HepG2 (cell line): Measurements from ENCODE around the gene CREG2. TPM values are rescaled to one million over a fixed set of nuclear protein-coding genes. Genes with fewer than 3 reads are reported as not detected.
A peak's percentile ranks its signal among the peaks of the same experiment; 100 is the strongest.

Experiments
- ARID3A ChIP-seq: IDR thresholded peaks from 2 replicates; pipeline ENCODE4 v1.6.1; 2012; ENCODE audit warnings: low read depth, low read length, improper control_type of control experiment
- CREB1 ChIP-seq, 2 experiments: fragments of 450-650 bp in 1 of 2; IDR thresholded peaks; 2 replicates each; pipeline ENCODE4 v1.6.1; 2016 to 2017; ENCODE audit warnings: control low read depth in 1 of 2, mild to moderate bottlenecking in 1 of 2, missing compliant biosample characterization in 1 of 2, missing genetic modification characterization in 1 of 2
- ESRRA ChIP-seq: sonication (generic); formaldehyde crosslinking; IDR thresholded peaks from 2 replicates; pipeline ENCODE4 v1.5.1; 2020; ENCODE audit warnings: mild to moderate bottlenecking, low read depth, missing genetic modification reagents
- FOXC1 ChIP-seq: sonication (generic); formaldehyde crosslinking; IDR thresholded peaks from 2 replicates; pipeline ENCODE4 v1.8.0; 2022; ENCODE audit warnings: mild to moderate bottlenecking, missing genetic modification reagents, borderline replicate concordance
- FOXO4 ChIP-seq: sonication (generic); formaldehyde crosslinking; conservative IDR thresholded peaks from 2 replicates; pipeline ENCODE4 v1.8.1; 2023; ENCODE audit warnings: missing genetic modification reagents
- HDAC1 ChIP-seq: sonication (generic); formaldehyde crosslinking; IDR thresholded peaks from 2 replicates; pipeline ENCODE4 v1.5.1; 2020; ENCODE audit warnings: mild to moderate bottlenecking, missing genetic modification reagents
- HOXA5 ChIP-seq: sonication (generic); formaldehyde crosslinking; IDR thresholded peaks from 2 replicates; pipeline ENCODE4 v1.4.0; 2020; ENCODE audit warnings: missing genetic modification reagents
- KLF16 ChIP-seq, 2 experiments: sonication (generic) in 1 of 2; formaldehyde crosslinking in 1 of 2; IDR thresholded peaks; 2 replicates each; pipeline versions ENCODE4 v1.6.1 to v1.8.0; 2016 to 2023; ENCODE audit warnings: missing genetic modification reagents in 2 of 2, missing compliant biosample characterization in 1 of 2
- MTA1 ChIP-seq: sonication (generic); formaldehyde crosslinking; IDR thresholded peaks from 2 replicates; pipeline ENCODE4 v1.4.0; 2020; ENCODE audit warnings: missing genetic modification reagents, mild to moderate bottlenecking, borderline replicate concordance
- PHF5A ChIP-seq: IDR thresholded peaks from one replicate; pipeline ENCODE4 v1.6.1; 2018; ENCODE audit warnings: low read depth, missing genetic modification reagents; ENCODE audit not compliant: unreplicated experiment
- RXRA ChIP-seq: sonication (generic); formaldehyde crosslinking; IDR thresholded peaks from 2 replicates; pipeline ENCODE4 v1.5.1; 2020; ENCODE audit warnings: missing genetic modification reagents
- SP140L ChIP-seq: sonication (generic); formaldehyde crosslinking; IDR thresholded peaks from 2 replicates; pipeline ENCODE4 v1.4.0; 2020; ENCODE audit warnings: missing genetic modification reagents, borderline replicate concordance
- STAG1 ChIP-seq: sonication (generic); formaldehyde crosslinking; IDR thresholded peaks from 2 replicates; pipeline ENCODE4 v1.4.0; 2020; ENCODE audit warnings: missing genetic modification reagents
- TARDBP ChIP-seq: sonication (generic); formaldehyde crosslinking; IDR thresholded peaks from 2 replicates; pipeline ENCODE4 v1.8.0; 2022; ENCODE audit warnings: mild to moderate bottlenecking, missing genetic modification reagents
- YEATS2 ChIP-seq: sonication (generic); formaldehyde crosslinking; IDR thresholded peaks from 2 replicates; pipeline ENCODE4 v1.4.0; 2020; ENCODE audit warnings: missing genetic modification reagents, borderline replicate concordance
- ZNF232 ChIP-seq: sonication (generic); formaldehyde crosslinking; IDR thresholded peaks from 2 replicates; pipeline ENCODE4 v1.4.0; 2020; ENCODE audit warnings: missing genetic modification reagents, borderline replicate concordance
- ZNF281 ChIP-seq: sonication (generic); formaldehyde crosslinking; IDR thresholded peaks from 2 replicates; pipeline ENCODE4 v1.4.0; 2020; ENCODE audit warnings: missing genetic modification reagents, borderline replicate concordance
- ZNF282 ChIP-seq: fragments of 450-650 bp; IDR thresholded peaks from 2 replicates; pipeline ENCODE4 v1.6.1; 2018; ENCODE audit not compliant: partially characterized antibody
- ZNF746 ChIP-seq: sonication (generic); formaldehyde crosslinking; IDR thresholded peaks from 2 replicates; pipeline ENCODE4 v1.8.0; 2022; ENCODE audit warnings: mild to moderate bottlenecking, missing genetic modification reagents
- ZNF784 ChIP-seq: sonication (generic); formaldehyde crosslinking; IDR thresholded peaks from 2 replicates; pipeline ENCODE4 v1.5.1; 2020; ENCODE audit warnings: missing genetic modification reagents, mild to moderate bottlenecking, borderline replicate concordance
- ZNF841 ChIP-seq: sonication (generic); formaldehyde crosslinking; IDR thresholded peaks from 2 replicates; pipeline ENCODE4 v1.8.1; 2023; ENCODE audit warnings: missing genetic modification reagents, borderline replicate concordance
- ZNF878 ChIP-seq: sonication (generic); formaldehyde crosslinking; IDR thresholded peaks from 2 replicates; pipeline ENCODE4 v1.8.1; 2023; ENCODE audit warnings: mild to moderate bottlenecking, missing genetic modification reagents, moderate library complexity
- polyA plus RNA-seq, 8 experiments: library from polyadenylated mRNA; depleted of rRNA in 3 of 8; stranded (reverse) in 7 of 8; unstranded in 1 of 8; fragments of >200 nt; fragmentation: Illumina TruSeq in 4 of 8; extraction: Trizol in 4 of 8; gene quantifications; 2 replicates each; pipeline versions ENCODE4 v1.2.1 to v1.2.3, GENCODE V29; 2011 to 2016; ENCODE audit warnings: low read depth in 4 of 8, missing spikeins in 1 of 8, mixed read lengths in 1 of 8; ENCODE audit not compliant: insufficient read depth in 1 of 8
- total RNA-seq, 5 experiments: library from RNA; depleted of rRNA; stranded (reverse); fragments of >200 nt; fragmentation: Illumina TruSeq; extraction: Trizol; gene quantifications; 2 replicates each; pipeline ENCODE4 v1.2.3, GENCODE V29; 2016; ENCODE audit warnings: low read depth in 1 of 5

Gene CREG2
- total and polyA plus RNA-seq, 2 of the 13 experiments (the other 11 are each of a cell fraction or from before 2014, with no cell fraction given): 0.18 to 0.26 TPM

- TF ChIP-seq ZNF746 (CRISPR knock-in tag) (no peak), PHF5A (CRISPR knock-in tag) (peak; percentile 47), RXRA (CRISPR knock-in tag) (peak; percentile 79), ESRRA (CRISPR knock-in tag) (peak; percentile 71; the same call in 1 of the 2 replicates), ZNF281 (peak; percentile 79), KLF16 (CRISPR knock-in tag; IDR thresholded peaks at IDR 0.05) (peak in 1 of 2 experiments; percentile 96; a peak in 2 of 4 replicates), ZNF232 (CRISPR knock-in tag) (peak; percentile 98), FOXO4 (no peak), FOXC1 (CRISPR knock-in tag) (peak; percentile 95), ZNF784 (CRISPR knock-in tag) (no peak; the same call in 1 of the 2 replicates), MTA1 (peak; percentile 99), HDAC1 (CRISPR knock-in tag) (peak; percentile 97), SP140L (no peak; the same call in 1 of the 2 replicates), HOXA5 (peak; percentile 99), TARDBP (CRISPR knock-in tag) (peak; percentile 97), STAG1 (peak; percentile 17; the same call in 1 of the 2 replicates), YEATS2 (CRISPR knock-in tag) (no peak; the same call in 1 of the 2 replicates), ARID3A (no peak; the same call in 1 of the 2 replicates), ZNF841 (0 out of 2 replicates have a peak, but pooled peaks have one; percentile 49), ZNF878 (CRISPR knock-in tag) (no peak), CREB1 (IDR thresholded peaks at IDR 0.05) (no peak; the same call in 1 of the 2 replicates), CREB1 (CRISPR knock-in tag; IDR thresholded peaks at IDR 0.05) (no peak), ZNF282 (no peak)
Observed at GRCh38 chr2:101308432-101309210, 78.7 kb downstream of the CREG2 start, which contains the start of gene RNF149 (continued).
